GM23248 (cell line): Measurements from ENCODE around the gene CPNE9.

Source experiments
- EZH2 ChIP-seq: fragments of 200-600 bp; sonication (generic); IDR thresholded peaks from 2 replicates; pipeline ENCODE4 v1.6.1; 2018; ENCODE audit warnings: antibody characterized with exemption, mild to moderate bottlenecking; ENCODE audit not compliant: insufficient read depth, poor library complexity, severe bottlenecking
- EZH2phosphoT487 ChIP-seq: fragments of 200-600 bp; sonication (generic); IDR thresholded peaks from 2 replicates; pipeline ENCODE4 v1.6.1; 2018; ENCODE audit warnings: antibody characterized with exemption, moderate library complexity, mild to moderate bottlenecking, low read depth; ENCODE audit not compliant: insufficient read depth

- TF ChIP-seq EZH2 (no peak), EZH2phosphoT487 (no peak)
Observed at GRCh38 chr3:9749645-9750555, 46.3 kb downstream of the CPNE9 start, which contains the start of gene OGG1.
